Lower lobe of right lung (tissue), 2 donors: ENCODE measurements around the gene FARS2. TPM values are rescaled to one million over a fixed set of nuclear protein-coding genes. Genes with fewer than 3 reads are reported as not detected.

Experiments
- ATAC-seq, 2 donors: fragments of 200-7000 bp; cut with Tn5 transposase; one replicate each; pipeline ENCODE4 v1.9.1; 2020 to 2022; ENCODE audit warnings: mild to moderate bottlenecking in 2 of 2, moderate library complexity in 2 of 2
- DNase-seq: peaks from one replicate; pipeline ENCODE4 v3.0.0-alpha.2; 2020
- H3K27ac ChIP-seq: fragments of 200-600 bp; one replicate; pipeline ENCODE4 v1.8.0; 2022
- H3K27me3 ChIP-seq: fragments of 200-600 bp; one replicate; pipeline ENCODE4 v1.8.0; 2022; ENCODE audit warnings: low read depth
- H3K36me3 ChIP-seq: fragments of 200-600 bp; one replicate; pipeline ENCODE4 v1.8.0; 2022; ENCODE audit warnings: mild to moderate bottlenecking
- H3K4me1 ChIP-seq: fragments of 200-600 bp; one replicate; pipeline ENCODE4 v1.8.0; 2022
- H3K4me3 ChIP-seq: fragments of 200-600 bp; one replicate; pipeline ENCODE4 v1.8.0; 2022; ENCODE audit warnings: mild to moderate bottlenecking
- H3K9me3 ChIP-seq: fragments of 200-600 bp; one replicate; pipeline ENCODE4 v1.8.0; 2022
- intact Hi-C: fragments of 100-400 bp; cut with DNase I; formaldehyde crosslinking; loops from one replicate; pipeline ENCODE4 v1.11.0; 2022
- total RNA-seq: library from RNA; stranded (reverse); fragmentation: NEBNext Ultra II Directional; extraction: Animal tissue kit (Norgen Biotek cat#: 25700); gene quantifications from one replicate; pipeline ENCODE4 v1.2.1, GENCODE V29; 2021
- TF ChIP-seq, protein P1 (sequence below): fragments of 200-600 bp; IDR thresholded peaks from one replicate; pipeline ENCODE4 v1.8.0; 2022; ENCODE audit warnings: antibody characterized with exemption, mild to moderate bottlenecking
- donor health status: DM: no; HTN: yes; CAD: no; lungs with severe emphysema.

The FARS2 gene
- total RNA-seq, 1 donor from 2014 or later, result 17.0 TPM

DNA sequence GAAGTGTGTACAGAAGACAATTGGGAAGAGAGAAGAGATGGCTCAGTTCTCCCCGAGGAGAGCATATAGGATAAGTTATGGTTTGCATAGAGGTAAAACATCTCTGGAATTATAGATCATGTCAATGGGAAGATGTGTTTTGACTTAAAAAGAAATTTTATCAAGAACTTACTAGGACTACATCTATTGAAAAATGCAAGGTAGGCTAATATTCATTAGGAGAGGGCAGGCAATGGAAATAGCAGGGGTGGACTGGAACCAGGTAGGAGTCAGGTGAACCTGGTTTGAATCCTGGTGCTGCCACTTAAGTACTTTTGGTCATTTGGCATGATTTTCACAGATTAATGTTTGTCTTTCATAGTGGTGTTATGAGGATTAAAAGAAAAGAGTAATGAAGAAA lies 96.2 kb downstream of the FARS2 start:
- Histone ChIP-seq H3K36me3 (no peaks in the 10 kb centered on the region), H3K4me3 (no peak overlapping the region), H3K27ac (no peak overlapping the region), H3K9me3 (no peaks in the 10 kb centered on the region), H3K27me3 (no peaks in the 10 kb centered on the region), H3K4me1 (no peaks in the 10 kb centered on the region)
- TF ChIP-seq, protein P1, sequence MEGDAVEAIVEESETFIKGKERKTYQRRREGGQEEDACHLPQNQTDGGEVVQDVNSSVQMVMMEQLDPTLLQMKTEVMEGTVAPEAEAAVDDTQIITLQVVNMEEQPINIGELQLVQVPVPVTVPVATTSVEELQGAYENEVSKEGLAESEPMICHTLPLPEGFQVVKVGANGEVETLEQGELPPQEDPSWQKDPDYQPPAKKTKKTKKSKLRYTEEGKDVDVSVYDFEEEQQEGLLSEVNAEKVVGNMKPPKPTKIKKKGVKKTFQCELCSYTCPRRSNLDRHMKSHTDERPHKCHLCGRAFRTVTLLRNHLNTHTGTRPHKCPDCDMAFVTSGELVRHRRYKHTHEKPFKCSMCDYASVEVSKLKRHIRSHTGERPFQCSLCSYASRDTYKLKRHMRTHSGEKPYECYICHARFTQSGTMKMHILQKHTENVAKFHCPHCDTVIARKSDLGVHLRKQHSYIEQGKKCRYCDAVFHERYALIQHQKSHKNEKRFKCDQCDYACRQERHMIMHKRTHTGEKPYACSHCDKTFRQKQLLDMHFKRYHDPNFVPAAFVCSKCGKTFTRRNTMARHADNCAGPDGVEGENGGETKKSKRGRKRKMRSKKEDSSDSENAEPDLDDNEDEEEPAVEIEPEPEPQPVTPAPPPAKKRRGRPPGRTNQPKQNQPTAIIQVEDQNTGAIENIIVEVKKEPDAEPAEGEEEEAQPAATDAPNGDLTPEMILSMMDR, result no peak
- ATAC-seq, result no peak
- DNase-seq, result no peak
- intact Hi-C loops, result no loop called here

DNA sequence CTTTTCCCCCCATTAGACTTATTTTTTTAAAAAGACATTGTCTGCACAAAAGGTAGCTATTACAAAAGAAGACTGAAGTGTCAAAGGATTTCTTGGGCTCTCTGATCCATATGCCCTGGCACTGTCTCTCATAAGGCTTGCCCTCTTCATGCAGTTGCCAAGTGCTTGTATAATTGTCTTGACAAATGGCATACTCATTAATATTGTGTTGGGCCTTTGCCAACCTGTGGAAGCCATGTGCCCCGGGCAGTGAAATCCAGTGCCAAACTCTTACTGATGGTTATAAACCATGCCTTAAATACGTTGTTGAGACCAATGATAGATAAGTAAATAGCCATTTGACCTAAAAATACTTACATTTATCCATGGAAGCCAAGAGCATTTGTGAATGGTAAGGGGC lies 98.1 kb downstream of the FARS2 start:
- TF ChIP-seq, protein P1, result no peak
- Histone ChIP-seq H3K27ac (no peak overlapping the region), H3K4me3 (no peak overlapping the region), H3K4me1 (no peaks in the 10 kb centered on the region), H3K27me3 (no peaks in the 10 kb centered on the region), H3K36me3 (no peaks in the 10 kb centered on the region), H3K9me3 (no peaks in the 10 kb centered on the region)
- ATAC-seq, result no peak
- DNase-seq, result no peak
- intact Hi-C loops, result no loop called here

DNA sequence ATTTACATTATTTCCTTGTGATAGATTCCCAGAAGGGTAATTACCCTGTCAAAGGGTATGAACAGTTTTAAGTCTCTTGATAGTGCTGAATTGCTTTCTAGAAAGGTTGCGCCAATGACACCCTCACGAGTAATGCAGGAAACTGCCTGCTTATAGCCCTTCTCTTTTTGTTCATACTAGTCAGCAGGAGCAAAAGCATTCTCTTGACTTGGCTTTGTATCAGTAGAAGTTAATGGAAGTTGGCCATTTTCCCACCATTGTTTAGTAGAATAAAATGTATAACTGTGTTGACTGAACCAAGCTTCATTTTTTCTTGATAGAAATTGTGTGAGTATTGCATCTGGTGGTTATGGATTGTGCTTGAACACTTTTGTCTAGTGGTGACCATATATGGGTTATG lies 100.1 kb downstream of the FARS2 start:
- no peak for DNase-seq
- Histone ChIP-seq H3K9me3 (no peaks in the 10 kb centered on the region), H3K4me3 (no peak overlapping the region), H3K27ac (no peak overlapping the region), H3K4me1 (no peaks in the 10 kb centered on the region), H3K27me3 (no peaks in the 10 kb centered on the region), H3K36me3 (no peaks in the 10 kb centered on the region)
- intact Hi-C loops, result no loop called here
- no peak for ATAC-seq
- TF ChIP-seq, protein P1, result no peak

DNA sequence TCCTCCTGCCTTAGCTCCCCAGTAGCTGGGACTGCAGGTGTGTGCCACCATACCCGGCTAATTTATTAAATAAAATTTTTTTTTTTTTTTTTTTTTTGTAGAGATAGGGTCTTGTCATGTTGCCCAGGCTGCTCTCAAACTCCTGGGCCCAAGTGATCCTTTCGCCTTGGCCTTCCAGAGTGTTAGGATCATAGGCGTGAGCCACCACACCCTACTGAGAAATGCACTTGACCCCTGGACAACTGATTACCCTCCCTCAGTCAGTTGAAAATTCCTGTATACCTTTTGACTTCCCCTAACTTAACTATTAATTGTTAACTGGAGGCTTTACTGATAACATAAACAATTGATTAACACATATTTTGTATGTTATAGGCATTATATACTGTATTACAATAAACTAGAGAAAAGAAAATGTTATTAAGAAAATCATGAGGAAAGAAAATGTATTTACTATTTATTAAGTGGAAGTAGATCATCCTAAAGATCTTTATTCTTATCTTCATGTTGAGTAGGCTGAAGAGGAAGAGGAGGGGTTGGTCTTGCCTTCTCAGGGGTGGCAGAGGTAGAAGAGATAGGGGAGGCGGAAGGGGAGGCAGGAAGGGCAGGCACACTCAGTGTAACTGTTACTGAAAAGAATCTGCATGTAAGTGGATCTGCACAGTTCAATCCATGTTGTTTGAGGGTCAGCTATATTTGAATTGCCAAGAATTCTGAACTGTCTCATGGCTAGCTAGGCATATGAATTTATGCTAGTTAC lies 104.3 kb downstream of the FARS2 start:
- H3K9me3 ChIP-seq, result no peaks in the 10 kb centered on the region
- ATAC-seq (no peak), DNase-seq (no peak)
- intact Hi-C loops, result no loop called here
- H3K36me3 ChIP-seq, result peaks cover 11% of the 10 kb centered on the region
- no peaks in the 10 kb centered on the region for H3K27me3 ChIP-seq
- H3K27ac ChIP-seq, result no peak overlapping the region
- no peaks in the 10 kb centered on the region for H3K4me1 ChIP-seq
- H3K4me3 ChIP-seq, result no peak overlapping the region
- TF ChIP-seq, protein P1, result no peak

DNA sequence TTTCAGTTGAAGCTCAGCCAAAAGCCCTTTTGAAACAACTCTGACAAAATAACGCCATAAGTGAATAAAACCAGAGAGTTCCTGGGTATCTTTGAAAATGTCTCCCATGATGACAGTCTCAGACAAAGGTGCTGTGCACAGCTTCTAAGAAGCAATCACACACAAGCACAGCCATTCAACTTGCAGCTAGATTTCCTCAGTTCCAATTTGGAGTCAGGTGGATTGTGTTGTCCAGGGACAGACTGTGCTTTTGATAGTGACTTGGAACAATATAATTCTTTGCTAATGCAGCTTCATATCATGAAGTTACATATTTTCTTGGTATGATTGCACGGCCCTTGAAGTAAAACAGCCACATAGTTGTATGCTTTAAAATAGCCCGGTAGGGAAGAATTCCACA lies 105.6 kb downstream of the FARS2 start:
- Histone ChIP-seq H3K4me3 (no peak overlapping the region), H3K27me3 (no peaks in the 10 kb centered on the region), H3K27ac (no peak overlapping the region), H3K9me3 (no peaks in the 10 kb centered on the region), H3K4me1 (no peaks in the 10 kb centered on the region), H3K36me3 (peaks cover 11% of the 10 kb centered on the region)
- DNase-seq (no peak), ATAC-seq (no peak)
- intact Hi-C loops, result no loop called here
- TF ChIP-seq, protein P1, result no peak
